HCT116 (cell line): ENCODE measurements around the gene PRIMA1. TPM values are rescaled to one million over a fixed set of nuclear protein-coding genes. Genes with fewer than 3 reads are reported as not detected.

Source experiments
- ATAC-seq: fragments of 200-7000 bp; cut with Tn5 transposase; 2 replicates; pipeline ENCODE4 v1.9.1; 2020; ENCODE audit warnings: mild to moderate bottlenecking, moderate library complexity
- BruUV-seq: library from RNA; stranded (reverse); fragments of 400-500 nt; replicated peaks from 2 replicates; lab custom pipeline; 2021; lab: Mats Ljungman, UMichigan
- CTCF ChIA-PET: fragments of 300-600 bp; sonication (Branson Sonifier 250); formaldehyde crosslinking; loops from one replicate; lab custom pipeline; 2021; ENCODE audit warnings: antibody characterized with exemption; lab: Charles Lee
- POLR2A ChIA-PET: fragments of 300-600, 350-600 bp; sonication (Branson Sonifier 250); formaldehyde crosslinking; loops from one replicate; lab custom pipeline; 2021; ENCODE audit warnings: antibody characterized with exemption; lab: Charles Lee
- RAD21 ChIA-PET, 2 experiments: fragments of 300-600 bp; sonication (Branson Sonifier 250); formaldehyde crosslinking; loops; one replicate each; lab custom pipeline; 2023; ENCODE audit warnings: low total read pairs in 2 of 2; ENCODE audit not compliant: uncharacterized antibody in 2 of 2, unreplicated experiment in 2 of 2, low non-redundant PET in 1 of 2; lab: Charles Lee
- DNase-seq: peaks from one replicate; pipeline ENCODE4 v3.0.0-alpha.2; 2010; ENCODE audit warnings: low read depth, low spot score
- H2AFZ ChIP-seq: fragments of 200-600 bp; shearing (Covaris generic), sonication (generic); 2 replicates; pipeline ENCODE4 v1.6.1; 2017; ENCODE audit warnings: low read depth, mixed run types, mixed read lengths, antibody characterized with exemption, low read length; ENCODE audit not compliant: poor library complexity, severe bottlenecking
- H3K27ac ChIP-seq: 2 replicates; pipeline ENCODE4 v1.5.1; 2012; ENCODE audit warnings: low read depth, low read length
- H3K27me3 ChIP-seq: fragments of 200-600 bp; sonication (generic); 2 replicates; pipeline ENCODE4 v1.6.1; 2016; ENCODE audit warnings: mixed run types, low read length, mixed read lengths; ENCODE audit not compliant: insufficient read depth
- H3K36me3 ChIP-seq, 2 experiments: fragments of 200-500 bp in 1 of 2; fragments of 200-600 bp in 1 of 2; sonication (Bioruptor generic) in 1 of 2; sonication (generic) in 1 of 2; 2 replicates each; pipeline versions ENCODE4 v1.5.1 to v1.6.1; 2014 to 2016; ENCODE audit warnings: low read length in 2 of 2, inconsistent platforms in 1 of 2, mixed read lengths in 1 of 2, mixed run types in 1 of 2; ENCODE audit not compliant: insufficient read depth in 2 of 2, control insufficient read depth in 1 of 2
- H3K4me1 ChIP-seq, 2 experiments: fragments of 200-600 bp in 1 of 2; sonication (generic) in 1 of 2; 2 replicates each; pipeline versions ENCODE4 v1.5.1 to v1.6.1; 2012 to 2017; ENCODE audit warnings: low read length in 2 of 2, inconsistent platforms in 1 of 2, mild to moderate bottlenecking in 1 of 2, mixed read lengths in 1 of 2, mixed run types in 1 of 2, moderate library complexity in 1 of 2; ENCODE audit not compliant: insufficient read depth in 2 of 2, control insufficient read depth in 1 of 2
- H3K4me2 ChIP-seq: fragments of 200-600 bp; sonication (generic); 2 replicates; pipeline ENCODE4 v1.6.1; 2017; ENCODE audit warnings: mixed run types, low read length, mixed read lengths
- H3K4me3 ChIP-seq, 2 experiments: fragments of 200-600 bp in 1 of 2; sonication (generic) in 1 of 2; replicated peaks in 1 of 2; 2 replicates each; pipeline ENCODE4 v1.5.1; 2011 to 2016; ENCODE audit warnings: low read length in 2 of 2, control low read depth in 1 of 2, low read depth in 1 of 2, mild to moderate bottlenecking in 1 of 2, mixed read lengths in 1 of 2, mixed run types in 1 of 2
- H3K79me2 ChIP-seq: fragments of 200-600 bp; sonication (generic); 2 replicates; pipeline ENCODE4 v1.6.1; 2017; ENCODE audit warnings: mild to moderate bottlenecking, mixed run types, low read length, moderate library complexity, mixed read lengths; ENCODE audit not compliant: insufficient read depth
- H3K9ac ChIP-seq: fragments of 200-600 bp; sonication (generic); 2 replicates; pipeline ENCODE4 v1.6.1; 2016; ENCODE audit warnings: low read length, mixed read lengths
- H3K9me2 ChIP-seq: fragments of 200-600 bp; sonication (generic), shearing (Covaris generic); 2 replicates; pipeline ENCODE4 v1.6.1; 2017; ENCODE audit warnings: mixed run types, mild to moderate bottlenecking, moderate library complexity; ENCODE audit not compliant: insufficient read depth
- H3K9me3 ChIP-seq, 2 experiments: fragments of 200-500 bp in 1 of 2; fragments of 200-600 bp in 1 of 2; sonication (Bioruptor generic) in 1 of 2; sonication (generic) in 1 of 2; 2 replicates each; pipeline ENCODE4 v1.6.1; 2014 to 2017; ENCODE audit warnings: low read length in 2 of 2, mixed read lengths in 2 of 2, inconsistent platforms in 1 of 2, low read depth in 1 of 2, mild to moderate bottlenecking in 1 of 2, mixed run types in 1 of 2, moderate library complexity in 1 of 2; ENCODE audit not compliant: control insufficient read depth in 1 of 2, insufficient read depth in 1 of 2
- H4K20me1 ChIP-seq: fragments of 200-600 bp; sonication (generic), shearing (Covaris generic); 2 replicates; pipeline ENCODE4 v1.6.1; 2017; ENCODE audit warnings: mixed run types, mild to moderate bottlenecking, moderate library complexity; ENCODE audit not compliant: insufficient read depth
- CBX3 ChIP-seq: IDR thresholded peaks from 2 replicates; pipeline ENCODE4 v1.6.1; 2012; ENCODE audit warnings: low read depth
- CEBPB ChIP-seq: IDR thresholded peaks from 2 replicates; pipeline ENCODE4 v1.6.1; 2012; ENCODE audit warnings: low read depth
- ELF1 ChIP-seq: IDR thresholded peaks from 2 replicates; pipeline ENCODE4 v1.6.1; 2012; ENCODE audit warnings: low read depth, borderline replicate concordance
- EZH2 ChIP-seq: fragments of 200-600 bp; sonication (generic); IDR thresholded peaks from 2 replicates; pipeline ENCODE4 v1.6.1; 2017; ENCODE audit warnings: antibody characterized with exemption, mixed run types
- EZH2phosphoT487 ChIP-seq: fragments of 200-600 bp; IDR thresholded peaks from 2 replicates; pipeline ENCODE4 v1.6.1; 2018; ENCODE audit warnings: antibody characterized with exemption, borderline replicate concordance
- JUND ChIP-seq: IDR thresholded peaks from 2 replicates; pipeline ENCODE4 v1.6.1; 2012
- POLR2A ChIP-seq: IDR thresholded peaks from 2 replicates; pipeline ENCODE4 v1.7.0; 2011; ENCODE audit warnings: borderline replicate concordance; ENCODE audit not compliant: insufficient read depth, insufficient read length; ENCODE audit errors: extremely low read depth
- POLR2AphosphoS5 ChIP-seq: IDR thresholded peaks from 2 replicates; pipeline ENCODE4 v1.6.1; 2011; ENCODE audit warnings: mild to moderate bottlenecking, low read depth, low read length, moderate library complexity
- SP1 ChIP-seq: IDR thresholded peaks from 2 replicates; pipeline ENCODE4 v1.6.1; 2012; ENCODE audit warnings: low read depth
- SRF ChIP-seq: IDR thresholded peaks from 2 replicates; pipeline ENCODE4 v1.6.1; 2012; ENCODE audit warnings: low read depth
- YY1 ChIP-seq: IDR thresholded peaks from 2 replicates; pipeline ENCODE4 v1.6.1; 2011; ENCODE audit warnings: low read length, low read depth, moderate library complexity, mild to moderate bottlenecking; ENCODE audit not compliant: insufficient replicate concordance; ENCODE audit errors: extremely low read depth
- ZBTB33 ChIP-seq: IDR thresholded peaks from 2 replicates; pipeline ENCODE4 v1.6.1; 2011; ENCODE audit warnings: mild to moderate bottlenecking, low read length, moderate library complexity; ENCODE audit not compliant: insufficient replicate concordance; ENCODE audit errors: extremely low read depth
- ZNF274 ChIP-seq: fragments of 200-500 bp; sonication (Bioruptor generic); IDR thresholded peaks from 2 replicates; pipeline ENCODE4 v1.6.1; 2014; ENCODE audit warnings: mild to moderate bottlenecking, low read depth, low read length, inconsistent platforms
- intact Hi-C: fragments of 100-400 bp; cut with micrococcal nuclease; formaldehyde crosslinking; loops from 2 replicates; pipeline ENCODE4 v1.10.0; 2022
- total RNA-seq: library from RNA; stranded (reverse); gene quantifications from one replicate; pipeline ENCODE4 v1.2.1, GENCODE V29; 2021; ENCODE audit not compliant: unreplicated experiment
- TF ChIP-seq, protein P1 (sequence below): IDR thresholded peaks from 2 replicates; pipeline ENCODE4 v1.6.1; 2012
- TF ChIP-seq, protein P2 (sequence below), 3 experiments: fragments of 200-600 bp in 1 of 3; sonication (generic) in 1 of 3; IDR thresholded peaks in 2 of 3; conservative IDR thresholded peaks in 1 of 3; 2 replicates each; pipeline ENCODE4 v1.5.1; 2012 to 2017; ENCODE audit warnings: low read depth in 2 of 3, low read length in 2 of 3, antibody characterized with exemption in 1 of 3, borderline replicate concordance in 1 of 3, control low read depth in 1 of 3, mild to moderate bottlenecking in 1 of 3, mixed read lengths in 1 of 3, mixed run types in 1 of 3, moderate library complexity in 1 of 3; ENCODE audit not compliant: insufficient read depth in 1 of 3

PRIMA1 gene
- total RNA-seq, 1 experiment from 2014 or later, result 1.5 TPM

DNA sequence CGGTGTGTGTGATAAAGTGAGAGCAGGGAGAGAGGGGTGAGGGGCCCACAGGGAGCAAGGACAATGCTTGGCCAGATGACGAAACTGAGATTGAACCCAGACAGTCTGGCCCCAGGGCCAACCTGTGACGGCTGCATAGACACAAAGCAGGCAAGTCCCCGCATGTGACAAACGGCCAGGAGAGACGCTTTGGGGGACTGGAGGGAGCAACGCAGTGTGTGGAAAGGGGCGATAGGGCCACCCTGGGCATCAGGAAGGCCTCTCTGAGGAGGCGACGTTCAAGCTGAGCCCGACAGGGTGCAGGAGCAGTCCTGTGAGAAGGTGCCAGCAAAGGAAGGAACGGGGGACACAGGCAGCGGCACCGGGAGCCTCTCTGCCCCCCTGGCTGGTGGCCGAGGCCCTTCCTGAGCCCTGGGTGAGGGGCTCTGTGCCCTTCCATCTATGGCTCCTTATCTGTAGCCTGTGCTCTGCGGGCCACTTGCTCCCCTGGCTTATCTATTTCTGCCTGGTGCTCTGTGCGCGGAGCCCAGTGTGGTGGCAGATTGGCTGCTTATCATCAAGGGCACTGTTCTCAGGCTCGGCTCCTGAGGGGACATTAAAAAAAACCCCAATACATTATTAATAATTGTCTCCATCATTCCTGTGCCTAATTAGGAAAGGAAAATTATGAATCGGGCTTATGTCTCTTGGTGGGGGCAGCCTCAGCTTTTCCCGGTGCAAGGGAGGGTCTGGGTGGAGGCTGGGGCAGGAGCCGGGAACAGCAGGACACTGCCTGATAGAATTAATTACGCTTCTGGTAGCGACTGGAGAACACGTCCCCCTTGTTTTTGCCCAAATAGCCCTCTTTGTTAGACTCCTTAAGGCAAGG lies 39.8 kb downstream of the PRIMA1 start (continued):
- TF ChIP-seq ZBTB33 (no peak), SRF (no peak), POLR2A (no peak)
- TF ChIP-seq, protein P1, sequence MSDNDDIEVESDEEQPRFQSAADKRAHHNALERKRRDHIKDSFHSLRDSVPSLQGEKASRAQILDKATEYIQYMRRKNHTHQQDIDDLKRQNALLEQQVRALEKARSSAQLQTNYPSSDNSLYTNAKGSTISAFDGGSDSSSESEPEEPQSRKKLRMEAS, result no peak

DNA sequence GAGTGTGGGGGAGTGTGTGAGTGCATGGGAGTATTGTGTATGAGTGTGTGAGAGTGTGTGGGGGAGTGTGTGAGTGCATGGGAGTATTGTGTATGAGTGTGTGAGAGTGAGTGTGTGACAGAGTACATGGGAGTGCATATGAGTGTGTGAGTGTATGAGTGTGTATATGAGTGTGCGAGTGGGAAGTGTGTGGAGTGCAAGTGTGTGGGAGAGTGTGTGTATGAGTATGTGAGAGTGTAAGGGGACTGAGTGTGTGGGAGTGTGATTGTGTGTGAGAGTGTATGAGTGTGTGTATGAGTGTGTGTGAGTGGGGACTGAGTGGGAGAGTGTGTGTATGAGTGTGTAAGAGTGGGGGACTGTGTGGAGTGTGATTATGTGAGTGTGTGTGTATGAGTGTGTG lies 40.7 kb downstream of the PRIMA1 start:
- POLR2A ChIA-PET, result no interaction called here
- BruUV-seq, result no TSS peak
- ATAC-seq, result no peak

More for the DNA sequence above, 40.7 kb downstream of the PRIMA1 start:
- TF ChIP-seq, protein P2, sequence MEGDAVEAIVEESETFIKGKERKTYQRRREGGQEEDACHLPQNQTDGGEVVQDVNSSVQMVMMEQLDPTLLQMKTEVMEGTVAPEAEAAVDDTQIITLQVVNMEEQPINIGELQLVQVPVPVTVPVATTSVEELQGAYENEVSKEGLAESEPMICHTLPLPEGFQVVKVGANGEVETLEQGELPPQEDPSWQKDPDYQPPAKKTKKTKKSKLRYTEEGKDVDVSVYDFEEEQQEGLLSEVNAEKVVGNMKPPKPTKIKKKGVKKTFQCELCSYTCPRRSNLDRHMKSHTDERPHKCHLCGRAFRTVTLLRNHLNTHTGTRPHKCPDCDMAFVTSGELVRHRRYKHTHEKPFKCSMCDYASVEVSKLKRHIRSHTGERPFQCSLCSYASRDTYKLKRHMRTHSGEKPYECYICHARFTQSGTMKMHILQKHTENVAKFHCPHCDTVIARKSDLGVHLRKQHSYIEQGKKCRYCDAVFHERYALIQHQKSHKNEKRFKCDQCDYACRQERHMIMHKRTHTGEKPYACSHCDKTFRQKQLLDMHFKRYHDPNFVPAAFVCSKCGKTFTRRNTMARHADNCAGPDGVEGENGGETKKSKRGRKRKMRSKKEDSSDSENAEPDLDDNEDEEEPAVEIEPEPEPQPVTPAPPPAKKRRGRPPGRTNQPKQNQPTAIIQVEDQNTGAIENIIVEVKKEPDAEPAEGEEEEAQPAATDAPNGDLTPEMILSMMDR (IDR thresholded peaks at IDR 0.05 in 2 of 3, conservative IDR thresholded peaks at IDR 0.05 in 1 of 3; ENCODE audit: borderline replicate concordance in 1 of 3, insufficient read depth in 1 of 3, low read depth in 2 of 3, low read length in 2 of 3), result no peak
- no peak for TF ChIP-seq ELF1
- TF ChIP-seq SP1, result no peak
- TF ChIP-seq EZH2phosphoT487, result no peak
- TF ChIP-seq POLR2A, result no peak
- TF ChIP-seq EZH2, result no peak
- no peak for TF ChIP-seq POLR2AphosphoS5
- TF ChIP-seq, protein P1, result no peak
- no peak for TF ChIP-seq CEBPB
- TF ChIP-seq CBX3, result no peak
- TF ChIP-seq ZNF274, result no peak
- TF ChIP-seq YY1, result no peak
- no peak for TF ChIP-seq JUND
- Histone ChIP-seq H3K9me3 (no peaks in the 10 kb centered on the region), H3K9ac (no peak overlapping the region), H3K4me3 (no peak overlapping the region), H3K79me2 (no peaks in the 10 kb centered on the region), H3K27me3 (no peaks in the 10 kb centered on the region), H4K20me1 (no peaks in the 10 kb centered on the region), H3K4me2 (no peak overlapping the region), H3K27ac (no peak overlapping the region), H3K9me2 (no peaks in the 10 kb centered on the region), H3K36me3 (no peaks in the 10 kb centered on the region), H2AFZ (no peak overlapping the region), H3K4me1 (no peaks in the 10 kb centered on the region)
- ChIA-PET CTCF (no interaction called here), RAD21 (no interaction called here)
- DNase-seq, result no peak
- intact Hi-C loops, result no loop called here
